SK-N-SH (cell line): ENCODE results near the gene EMX1. TPM values are rescaled to one million over a fixed set of nuclear protein-coding genes. Genes with fewer than 3 reads are reported as not detected.

Experiments used
- CTCF ChIA-PET: fragments of 300-600, 350-600 bp; formaldehyde crosslinking; extraction: SDS; loops from one replicate; lab custom pipeline; 2021; lab: Yijun Ruan, JAX
- POLR2A ChIA-PET: fragments of 350-600 bp; sonication (Branson Sonifier 250); formaldehyde crosslinking; extraction: SDS; loops from one replicate; lab custom pipeline; 2020; ENCODE audit warnings: antibody characterized with exemption, inconsistent platforms; lab: Yijun Ruan, JAX
- DNase-seq: peaks from one replicate; pipeline ENCODE4 v3.0.0; 2012
- H2AFZ ChIP-seq: fragments of 200-600 bp; sonication (generic); 2 replicates; pipeline ENCODE4 v1.8.1; 2016; ENCODE audit warnings: antibody characterized with exemption, mild to moderate bottlenecking, low read depth
- H3F3A ChIP-seq: fragments of 200-600 bp; sonication (generic); replicated peaks from 2 replicates; pipeline ENCODE3; 2016; ENCODE audit warnings: antibody characterized with exemption, mild to moderate bottlenecking; ENCODE audit not compliant: insufficient read depth
- H3K27ac ChIP-seq, 2 experiments: fragments of 200-500 bp in 1 of 2; fragments of 200-600 bp in 1 of 2; sonication (Bioruptor generic) in 1 of 2; sonication (generic), shearing (Covaris generic) in 1 of 2; 2 replicates each; pipeline versions ENCODE4 v1.5.1 to v1.6.1; 2014 to 2016; ENCODE audit warnings: low read depth in 2 of 2, inconsistent platforms in 1 of 2, low read length in 1 of 2, mild to moderate bottlenecking in 1 of 2, mixed read lengths in 1 of 2
- H3K27me3 ChIP-seq: fragments of 200-600 bp; sonication (generic), shearing (Covaris generic); 2 replicates; pipeline ENCODE4 v1.6.1; 2016; ENCODE audit warnings: mixed run types; ENCODE audit not compliant: insufficient read depth
- H3K36me3 ChIP-seq, 2 experiments: fragments of 200-500 bp in 1 of 2; fragments of 200-600 bp in 1 of 2; sonication (Bioruptor generic) in 1 of 2; sonication (generic) in 1 of 2; replicated peaks in 1 of 2; 2 replicates each; pipeline versions ENCODE3 to v1.5.1; 2014 to 2016; ENCODE audit warnings: low read length in 1 of 2, mild to moderate bottlenecking in 1 of 2; ENCODE audit not compliant: insufficient read depth in 2 of 2, control insufficient read depth in 1 of 2
- H3K4me1 ChIP-seq, 2 experiments: fragments of 200-500 bp in 1 of 2; fragments of 200-600 bp in 1 of 2; sonication (Bioruptor generic) in 1 of 2; sonication (generic), shearing (Covaris generic) in 1 of 2; 2 replicates each; pipeline versions ENCODE4 v1.5.1 to v1.6.1; 2014 to 2016; ENCODE audit warnings: low read depth in 1 of 2, low read length in 1 of 2, mixed run types in 1 of 2; ENCODE audit not compliant: insufficient read depth in 2 of 2, control insufficient read depth in 1 of 2
- H3K4me2 ChIP-seq: fragments of 200-600 bp; sonication (generic), shearing (Covaris generic); 2 replicates; pipeline ENCODE4 v1.6.1; 2017; ENCODE audit warnings: mixed run types
- H3K4me3 ChIP-seq, 2 experiments: fragments of 200-500 bp in 1 of 2; fragments of 200-600 bp in 1 of 2; sonication (Bioruptor generic) in 1 of 2; sonication (generic), shearing (Covaris generic) in 1 of 2; 2 replicates each; pipeline versions ENCODE4 v1.5.1 to v1.8.1; 2014 to 2016; ENCODE audit warnings: low read depth in 2 of 2, inconsistent platforms in 1 of 2, low read length in 1 of 2, mild to moderate bottlenecking in 1 of 2, mixed read lengths in 1 of 2, moderate library complexity in 1 of 2
- H3K79me2 ChIP-seq: fragments of 200-600 bp; sonication (generic); 2 replicates; pipeline ENCODE4 v1.8.1; 2017; ENCODE audit warnings: mild to moderate bottlenecking; ENCODE audit not compliant: insufficient read depth
- H3K9ac ChIP-seq: fragments of 200-600 bp; sonication (generic); 2 replicates; pipeline ENCODE4 v1.6.1; 2017; ENCODE audit warnings: mixed run types
- H3K9me2 ChIP-seq: fragments of 200-600 bp; sonication (generic); 2 replicates; pipeline ENCODE4 v1.6.1; 2017; ENCODE audit warnings: mixed run types
- H3K9me3 ChIP-seq: fragments of 200-600 bp; sonication (generic); 2 replicates; pipeline ENCODE4 v1.6.1; 2017; ENCODE audit warnings: mixed run types, mild to moderate bottlenecking, moderate library complexity
- H4K20me1 ChIP-seq: fragments of 200-600 bp; sonication (generic); 2 replicates; pipeline ENCODE4 v1.6.1; 2017; ENCODE audit warnings: mild to moderate bottlenecking, mixed run types; ENCODE audit not compliant: insufficient read depth
- CHD2 ChIP-seq: fragments of 150-350 bp; IDR thresholded peaks from 2 replicates; pipeline ENCODE4 v1.6.1; 2018; ENCODE audit warnings: low read length; ENCODE audit not compliant: partially characterized antibody
- EP300 ChIP-seq, 2 experiments: IDR thresholded peaks; 2 replicates each; pipeline versions ENCODE4 v1.4.0 to v1.6.1; 2012; ENCODE audit warnings: borderline replicate concordance in 1 of 2, low read depth in 1 of 2, low read length in 1 of 2
- FOSL2 ChIP-seq: IDR thresholded peaks from 2 replicates; pipeline ENCODE4 v1.4.0; 2012; ENCODE audit warnings: low read depth, mild to moderate bottlenecking, moderate library complexity, borderline replicate concordance
- MEF2A ChIP-seq: IDR thresholded peaks from 2 replicates; pipeline ENCODE4 v1.4.0; 2012; ENCODE audit warnings: low read depth, borderline replicate concordance
- NFIC ChIP-seq: IDR thresholded peaks from 2 replicates; pipeline ENCODE4 v1.4.0; 2012; ENCODE audit warnings: borderline replicate concordance
- PBX3 ChIP-seq: IDR thresholded peaks from 2 replicates; pipeline ENCODE4; 2012
- POLR2AphosphoS5 ChIP-seq: IDR thresholded peaks from 2 replicates; pipeline ENCODE4 v1.6.1; 2012; ENCODE audit warnings: low read depth, low read length
- RAD21 ChIP-seq: IDR thresholded peaks from 2 replicates; pipeline ENCODE4 v1.6.1; 2012; ENCODE audit warnings: mild to moderate bottlenecking, low read length
- REST ChIP-seq: IDR thresholded peaks from 2 replicates; pipeline ENCODE4 v1.6.1; 2012; ENCODE audit warnings: mild to moderate bottlenecking, low read depth, low read length, moderate library complexity
- RFX5 ChIP-seq: IDR thresholded peaks from 2 replicates; pipeline ENCODE4 v1.6.1; 2012; ENCODE audit warnings: mild to moderate bottlenecking, improper control_type of control experiment, low read length
- SMC3 ChIP-seq: IDR thresholded peaks from 2 replicates; pipeline ENCODE4 v1.6.1; 2012; ENCODE audit warnings: low read depth, low read length, improper control_type of control experiment
- YY1 ChIP-seq: IDR thresholded peaks from 2 replicates; pipeline ENCODE4 v1.4.0; 2012; ENCODE audit warnings: low read depth, mild to moderate bottlenecking
- ZBTB33 ChIP-seq: IDR thresholded peaks from 2 replicates; pipeline ENCODE4 v1.4.0; 2012; ENCODE audit warnings: low read depth, borderline replicate concordance
- WGBS: methylation state at CpG from one replicate; pipeline ENCODE4 v1.1.6; 2017; ENCODE audit warnings: low lambda C conversion rate; 5-methylcytosine and 5-hydroxymethylcytosine counted together
- polyA plus RNA-seq, 3 experiments: library from polyadenylated mRNA; depleted of rRNA; stranded (reverse); fragments of >200 nt; gene quantifications; 2 replicates each; pipeline ENCODE4 v1.2.3, GENCODE V29; 2012
- TF ChIP-seq, protein P1 (sequence below): fragments of 150-350 bp; IDR thresholded peaks from 2 replicates; pipeline ENCODE4 v1.6.1; 2016; ENCODE audit warnings: mild to moderate bottlenecking, low read depth, low read length

The EMX1 gene
- polyA plus RNA-seq, 1 of the 3 experiments (the other 2 are of a cell fraction) = not detected

DNA sequence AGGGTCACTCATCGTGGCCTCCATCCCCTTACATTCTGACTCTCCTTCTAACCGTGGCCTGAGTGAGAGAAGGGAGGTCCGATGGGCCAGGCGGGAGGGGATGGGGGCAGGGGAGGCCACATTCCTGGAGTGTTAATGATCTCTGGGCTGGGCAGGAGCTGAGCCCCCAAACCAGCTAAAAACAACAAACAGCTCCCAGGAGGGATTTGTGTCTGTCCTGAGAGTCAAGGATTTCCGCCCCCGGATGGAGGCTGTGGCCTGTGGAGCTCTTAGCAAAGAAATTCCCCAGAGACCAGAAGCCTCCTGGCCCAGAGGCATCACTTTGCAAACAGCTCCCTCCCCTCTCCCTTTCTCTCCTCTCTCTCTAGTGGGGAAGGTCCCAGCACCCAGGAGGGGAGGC lies 23.5 kb downstream of the EMX1 start:
- H3K9ac ChIP-seq = no peak overlapping the region
- no peaks in the 10 kb centered on the region for H3K27me3 ChIP-seq
- H3K4me2 ChIP-seq = no peak overlapping the region
- no peaks in the 10 kb centered on the region for H3K9me3 ChIP-seq
- no peaks in the 10 kb centered on the region for H3K79me2 ChIP-seq
- no peaks in the 10 kb centered on the region for H3K9me2 ChIP-seq
- H4K20me1 ChIP-seq = no peaks in the 10 kb centered on the region
- no peak for TF ChIP-seq SMC3
- WGBS = 95% methylated on average over 4 of the region's 6 CpGs
- no peaks in the 10 kb centered on the region for H3K36me3 ChIP-seq
- no peak overlapping the region for H3K27ac ChIP-seq
- no peak overlapping the region for H2AFZ ChIP-seq
- peaks cover 0 to 11% of the 10 kb centered on the region in 2 experiments; a peak in 1 of 4 replicates for H3K4me1 ChIP-seq
- CTCF ChIA-PET = interaction anchor here (1.2 to 2.8 kb wide), 5 partner anchors 12 to 82 kb away, joined by 3 to 13 read pairs (median 6); no protein-coding TSS in a partner anchor
- no peak for DNase-seq
- H3K4me3 ChIP-seq = no peak overlapping the region
- no peaks in the 10 kb centered on the region for H3F3A ChIP-seq
- POLR2A ChIA-PET = no interaction called here

DNA sequence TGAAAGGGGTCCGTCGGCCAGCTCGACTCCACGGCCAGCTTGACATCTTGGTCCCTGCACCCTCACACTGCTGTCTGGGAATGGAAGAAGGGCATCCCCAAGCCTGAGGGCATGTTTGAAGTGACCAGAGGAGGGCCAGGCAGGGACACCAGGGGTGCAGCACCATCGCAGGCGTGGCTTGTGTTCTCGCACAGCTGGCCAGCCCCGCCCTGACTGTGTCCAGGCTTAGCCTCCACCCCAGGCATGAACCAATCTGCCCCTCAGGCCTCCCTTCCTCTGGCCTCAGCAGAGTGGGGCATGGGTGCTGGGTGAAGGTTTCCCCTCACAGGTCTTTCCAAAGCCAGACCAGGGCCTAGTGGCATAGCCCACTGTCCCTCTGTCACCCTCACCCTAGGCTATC lies 25.0 kb downstream of the EMX1 start:
- POLR2A ChIA-PET = no interaction called here
- no peak overlapping the region for H3K4me2 ChIP-seq
- no peaks in the 10 kb centered on the region for H3K9me3 ChIP-seq
- no peaks in the 10 kb centered on the region for H4K20me1 ChIP-seq
- peaks cover 0 to 5% of the 10 kb centered on the region in 2 experiments; a peak in 1 of 4 replicates for H3K4me1 ChIP-seq
- WGBS = 98% methylated on average over 4 of the region's 8 CpGs
- no peak overlapping the region for H3K9ac ChIP-seq
- no peak overlapping the region for H2AFZ ChIP-seq
- H3K36me3 ChIP-seq = no peaks in the 10 kb centered on the region
- no peaks in the 10 kb centered on the region for H3F3A ChIP-seq
- no peak for DNase-seq
- CTCF ChIA-PET = interaction anchor here (1.0 to 2.8 kb wide), 4 partner anchors 31 to 81 kb away, joined by 3 to 13 read pairs (median 6); no protein-coding TSS in a partner anchor
- no peaks in the 10 kb centered on the region for H3K27me3 ChIP-seq
- H3K79me2 ChIP-seq = no peaks in the 10 kb centered on the region
- H3K4me3 ChIP-seq = no peak overlapping the region
- no peak for TF ChIP-seq RFX5
- no peak for TF ChIP-seq NFIC
- TF ChIP-seq CHD2 = no peak
- no peak for TF ChIP-seq FOSL2
- no peak for TF ChIP-seq YY1
- TF ChIP-seq MEF2A = no peak
- TF ChIP-seq, protein P1, sequence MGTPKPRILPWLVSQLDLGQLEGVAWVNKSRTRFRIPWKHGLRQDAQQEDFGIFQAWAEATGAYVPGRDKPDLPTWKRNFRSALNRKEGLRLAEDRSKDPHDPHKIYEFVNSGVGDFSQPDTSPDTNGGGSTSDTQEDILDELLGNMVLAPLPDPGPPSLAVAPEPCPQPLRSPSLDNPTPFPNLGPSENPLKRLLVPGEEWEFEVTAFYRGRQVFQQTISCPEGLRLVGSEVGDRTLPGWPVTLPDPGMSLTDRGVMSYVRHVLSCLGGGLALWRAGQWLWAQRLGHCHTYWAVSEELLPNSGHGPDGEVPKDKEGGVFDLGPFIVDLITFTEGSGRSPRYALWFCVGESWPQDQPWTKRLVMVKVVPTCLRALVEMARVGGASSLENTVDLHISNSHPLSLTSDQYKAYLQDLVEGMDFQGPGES = no peak
- TF ChIP-seq POLR2AphosphoS5 = no peak
- no peak for TF ChIP-seq RAD21
- no peak for TF ChIP-seq PBX3
- no peak for TF ChIP-seq EP300 (IDR thresholded peaks at IDR 0.05; ENCODE audit: borderline replicate concordance in 1 of 2, low read depth in 1 of 2, low read length in 1 of 2)
- no peak for TF ChIP-seq REST
- no peak for TF ChIP-seq ZBTB33
- no peaks in the 10 kb centered on the region for H3K9me2 ChIP-seq
- H3K27ac ChIP-seq = no peak overlapping the region
